Astrocyte (in vitro differentiated cells and primary cell): ENCODE results near the gene RTL5. TPM values are rescaled to one million over a fixed set of nuclear protein-coding genes. Genes with fewer than 3 reads are reported as not detected.

Experiments used
- DNase-seq: peaks from one replicate; pipeline ENCODE4 v3.0.0-alpha.2; 2010; ENCODE audit warnings: low read depth
- FAIRE-seq: peaks from 2 replicates; lab custom pipeline; 2011; peaks lifted over from hg19 to GRCh38; lab: Jason Lieb, UNC
- H2AFZ ChIP-seq: 2 replicates; pipeline ENCODE4 v1.6.0; 2012; ENCODE audit warnings: low read depth, low read length, inconsistent platforms
- H3K27ac ChIP-seq: 2 replicates; pipeline ENCODE4 v1.5.1; 2011; ENCODE audit warnings: low read depth, low read length, inconsistent platforms
- H3K27me3 ChIP-seq: 2 replicates; pipeline ENCODE4 v1.6.0; 2011; ENCODE audit warnings: low read length, inconsistent platforms; ENCODE audit not compliant: insufficient read depth
- H3K36me3 ChIP-seq: 2 replicates; pipeline ENCODE4 v1.5.1; 2011; ENCODE audit warnings: low read length, inconsistent platforms; ENCODE audit not compliant: insufficient read depth
- H3K4me1 ChIP-seq: 2 replicates; pipeline ENCODE4 v1.5.1; 2011; ENCODE audit warnings: low read length, inconsistent platforms; ENCODE audit not compliant: insufficient read depth
- H3K4me2 ChIP-seq: 2 replicates; pipeline ENCODE4 v1.6.0; 2012; ENCODE audit warnings: low read length, inconsistent platforms
- H3K4me3 ChIP-seq: 2 replicates; pipeline ENCODE4 v1.5.1; 2011; ENCODE audit warnings: low read depth, mild to moderate bottlenecking, low read length, inconsistent platforms; ENCODE audit not compliant: insufficient read depth
- H3K79me2 ChIP-seq: 2 replicates; pipeline ENCODE4 v1.6.0; 2012; ENCODE audit warnings: mild to moderate bottlenecking, low read length, inconsistent platforms; ENCODE audit not compliant: insufficient read depth
- H3K9ac ChIP-seq: 2 replicates; pipeline ENCODE4 v1.6.0; 2012; ENCODE audit warnings: mild to moderate bottlenecking, low read length, inconsistent platforms
- H3K9me3 ChIP-seq: 2 replicates; pipeline ENCODE4 v1.5.1; 2012; ENCODE audit warnings: low read depth, mild to moderate bottlenecking, low read length, inconsistent platforms; ENCODE audit not compliant: insufficient read depth
- H4K20me1 ChIP-seq: 2 replicates; pipeline ENCODE4 v1.6.0; 2012; ENCODE audit warnings: low read length, inconsistent platforms; ENCODE audit not compliant: insufficient read depth
- H3K27ac Mint-ChIP-seq: one replicate; pipeline ENCODE4 v1.8.0; 2021; ENCODE audit warnings: mild to moderate bottlenecking, mixed read lengths; ENCODE audit not compliant: unreplicated experiment
- H3K27me3 Mint-ChIP-seq: one replicate; pipeline ENCODE4 v1.8.0; 2021; ENCODE audit warnings: low read depth, mixed read lengths; ENCODE audit not compliant: unreplicated experiment
- H3K36me3 Mint-ChIP-seq: one replicate; pipeline ENCODE4 v1.8.0; 2021; ENCODE audit warnings: low read depth, mixed read lengths; ENCODE audit not compliant: unreplicated experiment
- H3K4me1 Mint-ChIP-seq: one replicate; pipeline ENCODE4 v1.8.0; 2021; ENCODE audit warnings: low read depth, mixed read lengths; ENCODE audit not compliant: unreplicated experiment
- H3K4me3 Mint-ChIP-seq: one replicate; pipeline ENCODE4 v1.8.0; 2021; ENCODE audit warnings: mild to moderate bottlenecking, moderate library complexity, mixed read lengths; ENCODE audit not compliant: unreplicated experiment
- H3K9me3 Mint-ChIP-seq: one replicate; pipeline ENCODE4 v1.8.0; 2021; ENCODE audit warnings: mild to moderate bottlenecking, mixed read lengths; ENCODE audit not compliant: unreplicated experiment
- CTCF ChIP-seq: IDR thresholded peaks from 2 replicates; pipeline ENCODE4 v1.5.1; 2011; ENCODE audit warnings: low read depth, mild to moderate bottlenecking, inconsistent platforms, low read length, moderate library complexity; ENCODE audit not compliant: insufficient read depth
- EZH2 ChIP-seq: IDR thresholded peaks from 2 replicates; pipeline ENCODE4 v1.6.1; 2012; ENCODE audit warnings: mild to moderate bottlenecking, low read length, inconsistent platforms; ENCODE audit not compliant: insufficient read depth
- total RNA-seq: library from RNA; stranded (reverse); gene quantifications from 2 replicates; pipeline ENCODE4 v1.2.1, GENCODE V29; 2021

Gene RTL5
- total RNA-seq, 1 donor from 2014 or later: 16.1 TPM

- FAIRE-seq (no peak), DNase-seq (no peak)
- Histone ChIP-seq H2AFZ (no peak overlapping the region), H3K4me2 (no peak overlapping the region), H3K4me3 (no peak overlapping the region), H3K9ac (no peak overlapping the region), H3K27ac (no peak overlapping the region), H3K79me2 (no peaks in the 10 kb centered on the region), H4K20me1 (no peaks in the 10 kb centered on the region), H3K36me3 (no peaks in the 10 kb centered on the region), H3K27me3 (no peaks in the 10 kb centered on the region), H3K4me1 (peaks cover 9% of the 10 kb centered on the region), H3K9me3 (no peaks in the 10 kb centered on the region)
- TF ChIP-seq EZH2 (no peak), CTCF (no peak)
- H3K9me3 Mint-ChIP-seq: no peaks in the 10 kb centered on the region
- H3K27me3 Mint-ChIP-seq: no peaks in the 10 kb centered on the region
- no peak overlapping the region for H3K27ac Mint-ChIP-seq
- H3K4me3 Mint-ChIP-seq: no peak overlapping the region
- peaks cover 14% of the 10 kb centered on the region for H3K4me1 Mint-ChIP-seq
- peaks cover 3% of the 10 kb centered on the region for H3K36me3 Mint-ChIP-seq
Measured at GRCh38 chrX:72083291-72083690, 48.4 kb downstream of the RTL5 start.

- FAIRE-seq (no peak), DNase-seq (no peak)
- H3K27ac Mint-ChIP-seq: no peak overlapping the region
- Histone ChIP-seq H3K27ac (no peak overlapping the region), H2AFZ (no peak overlapping the region), H3K4me2 (no peak overlapping the region), H3K27me3 (no peaks in the 10 kb centered on the region), H3K9me3 (no peaks in the 10 kb centered on the region), H4K20me1 (no peaks in the 10 kb centered on the region), H3K36me3 (no peaks in the 10 kb centered on the region), H3K9ac (no peak overlapping the region), H3K4me1 (peaks cover 9% of the 10 kb centered on the region), H3K4me3 (no peak overlapping the region), H3K79me2 (no peaks in the 10 kb centered on the region)
- H3K27me3 Mint-ChIP-seq: no peaks in the 10 kb centered on the region
- no peak for TF ChIP-seq EZH2
- TF ChIP-seq CTCF: no peak
- H3K9me3 Mint-ChIP-seq: no peaks in the 10 kb centered on the region
- H3K36me3 Mint-ChIP-seq: peaks cover 1% of the 10 kb centered on the region
- H3K4me3 Mint-ChIP-seq: no peak overlapping the region
- H3K4me1 Mint-ChIP-seq: peaks cover 14% of the 10 kb centered on the region
Measured at GRCh38 chrX:72081605-72082320, 50.0 kb downstream of the RTL5 start.

GRCh38 chrX:72080800-72081199 lies 50.9 kb downstream of the RTL5 start:
- H3K9ac ChIP-seq: no peak overlapping the region
- FAIRE-seq (no peak), DNase-seq (no peak)
- H3K9me3 ChIP-seq: no peaks in the 10 kb centered on the region
- Mint-ChIP-seq H3K9me3 (no peaks in the 10 kb centered on the region), H3K4me3 (no peak overlapping the region), H3K27me3 (no peaks in the 10 kb centered on the region), H3K4me1 (peaks cover 14% of the 10 kb centered on the region), H3K27ac (no peak overlapping the region), H3K36me3 (no peaks in the 10 kb centered on the region)
- H4K20me1 ChIP-seq: no peaks in the 10 kb centered on the region
- no peaks in the 10 kb centered on the region for H3K79me2 ChIP-seq
- H2AFZ ChIP-seq: no peak overlapping the region
- TF ChIP-seq CTCF (no peak), EZH2 (no peak)
- peaks cover 9% of the 10 kb centered on the region for H3K4me1 ChIP-seq
- no peaks in the 10 kb centered on the region for H3K36me3 ChIP-seq
- no peak overlapping the region for H3K4me2 ChIP-seq
- no peak overlapping the region for H3K27ac ChIP-seq
- H3K27me3 ChIP-seq: no peaks in the 10 kb centered on the region
- H3K4me3 ChIP-seq: no peak overlapping the region
